Gastroesophageal sphincter (tissue), 4 donors: ENCODE measurements around the gene ARSI. TPM values are rescaled to one million over a fixed set of nuclear protein-coding genes. Genes with fewer than 3 reads are reported as not detected.

Source experiments
- ATAC-seq: fragments of 150-250 bp; one replicate; pipeline ENCODE4 v1.9.1; 2016; ENCODE audit warnings: mild to moderate bottlenecking, moderate library complexity
- H3K27ac ChIP-seq, 4 donors: fragments of 200-600 bp; sonication (generic) in 3 of 4; 1 replicate in 3 of 4; 2 replicates in 1 of 4; pipeline ENCODE4 v1.5.1; 2016 to 2019
- H3K27me3 ChIP-seq: fragments of 200-600 bp; sonication (generic); one replicate; pipeline ENCODE4 v1.5.1; 2019
- H3K36me3 ChIP-seq, 2 donors: fragments of 200-600 bp; sonication (generic); one replicate each; pipeline ENCODE4 v1.5.1; 2019; ENCODE audit warnings: control low read depth in 1 of 2
- H3K4me1 ChIP-seq, 3 donors: fragments of 200-600 bp; sonication (generic); 1 replicate in 2 of 3; 2 replicates in 1 of 3; pipeline ENCODE4 v1.5.1; 2016 to 2019; ENCODE audit warnings: control low read depth in 2 of 3
- H3K4me3 ChIP-seq, 2 donors: fragments of 200-600 bp; sonication (generic); one replicate each; pipeline ENCODE4 v1.5.1; 2019; ENCODE audit warnings: mild to moderate bottlenecking in 1 of 2, moderate library complexity in 1 of 2
- H3K9me3 ChIP-seq, 3 donors: fragments of 200-600 bp; sonication (generic); one replicate each; pipeline ENCODE4 v1.5.1; 2017 to 2019; ENCODE audit warnings: control low read depth in 2 of 3
- CTCF ChIP-seq, 4 experiments: fragments of 200-600 bp in 2 of 4; fragments of 450-650 bp in 2 of 4; sonication (generic) in 1 of 4; IDR thresholded peaks; one replicate each; pipeline ENCODE4 v1.5.1; 2017 to 2019; ENCODE audit warnings: antibody characterized with exemption in 4 of 4, mild to moderate bottlenecking in 2 of 4, moderate library complexity in 2 of 4
- EP300 ChIP-seq: sonication (generic); formaldehyde crosslinking; IDR thresholded peaks from one replicate; pipeline ENCODE4 v1.6.1; 2017; ENCODE audit warnings: antibody characterized with exemption, mild to moderate bottlenecking
- POLR2A ChIP-seq, 2 donors: fragments of 450-650 bp; IDR thresholded peaks; one replicate each; pipeline ENCODE4 v1.6.1; 2017; ENCODE audit warnings: antibody characterized with exemption in 2 of 2, mild to moderate bottlenecking in 2 of 2, moderate library complexity in 1 of 2
- POLR2AphosphoS5 ChIP-seq: sonication (generic); formaldehyde crosslinking; IDR thresholded peaks from one replicate; pipeline ENCODE4 v1.6.1; 2017; ENCODE audit warnings: antibody characterized with exemption
- WGBS, 2 donors: methylation state at CpG; one replicate each; pipeline ENCODE4 v1.1.5; 2018; ENCODE audit warnings: low coverage in 1 of 2; 5-methylcytosine and 5-hydroxymethylcytosine counted together
- total RNA-seq, 4 donors: library from RNA; depleted of rRNA; stranded (reverse); fragments of >200 nt; gene quantifications; one replicate each; pipeline ENCODE4 v1.1.0, GENCODE V29; 2016

The ARSI gene
- total RNA-seq, 4 donors from 2014 or later = 3.1 to 11.6 (median 6.8) TPM

DNA sequence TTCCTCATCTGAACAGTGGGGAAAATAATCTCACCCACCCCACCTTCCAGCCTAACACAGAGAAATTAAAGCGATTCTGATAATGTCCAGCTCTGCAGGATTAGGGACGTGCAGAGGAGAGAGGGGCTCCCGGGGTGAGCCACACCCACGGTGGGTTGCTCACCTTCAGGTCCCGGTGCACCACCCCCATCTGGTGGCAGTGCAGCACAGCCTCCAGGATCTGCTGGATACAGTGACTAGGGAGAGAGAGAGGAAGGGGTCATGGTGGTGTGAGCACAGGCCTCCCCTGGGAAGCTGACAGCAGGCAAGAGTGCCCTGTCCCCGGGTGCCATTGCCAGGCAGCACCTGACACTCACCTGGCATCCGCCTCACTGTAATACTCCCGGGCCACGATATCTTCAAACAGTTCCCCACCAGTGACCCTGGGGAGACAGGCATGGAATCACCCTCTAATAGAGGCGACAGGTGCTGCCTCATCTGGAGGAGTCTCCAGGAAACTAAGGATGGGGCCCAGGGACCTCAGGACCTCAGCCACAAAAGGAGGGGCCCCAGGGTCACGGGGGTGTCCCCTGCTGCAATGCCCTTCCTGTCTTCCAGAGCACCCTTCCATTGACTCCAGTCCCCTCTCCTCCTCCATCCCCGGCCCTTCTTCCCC is 46.2 kb downstream of the ARSI start:
- TF ChIP-seq POLR2AphosphoS5 (no peak), POLR2A (IDR thresholded peaks at IDR 0.05) (no peak), EP300 (no peak), CTCF (IDR thresholded peaks at IDR 0.05) (no peak)
- no peak overlapping the region for H3K4me3 ChIP-seq
- peaks cover 0 to 9% (median 0%) of the 10 kb centered on the region in 3 donors for H3K4me1 ChIP-seq
- no peaks in the 10 kb centered on the region for H3K27me3 ChIP-seq
- 79 to 88% methylated on average over 1 to 5 of the region's 12 CpGs for WGBS, 2 donors
- H3K27ac ChIP-seq = no peak overlapping the region
- H3K36me3 ChIP-seq = no peaks in the 10 kb centered on the region
- H3K9me3 ChIP-seq = no peaks in the 10 kb centered on the region
- ATAC-seq = no peak

GRCh38 chr5:150255659-150256409 is 46.9 kb downstream of the ARSI start:
- no peak for ATAC-seq
- Histone ChIP-seq H3K4me1 (peaks cover 0 to 9% (median 0%) of the 10 kb centered on the region in 3 donors), H3K4me3 (no peak overlapping the region), H3K9me3 (no peaks in the 10 kb centered on the region), H3K27ac (no peak overlapping the region), H3K36me3 (no peaks in the 10 kb centered on the region), H3K27me3 (no peaks in the 10 kb centered on the region)
- WGBS, 2 donors = 80 to 88% methylated on average over 3 of the region's 6 CpGs
- no peak for TF ChIP-seq POLR2AphosphoS5
- no peak for TF ChIP-seq CTCF (IDR thresholded peaks at IDR 0.05)
- TF ChIP-seq EP300 = no peak

GRCh38 chr5:150254774-150255173 is 47.9 kb downstream of the ARSI start:
- TF ChIP-seq CTCF (IDR thresholded peaks at IDR 0.05) (no peak), POLR2A (IDR thresholded peaks at IDR 0.05) (no peak), EP300 (no peak), POLR2AphosphoS5 (no peak)
- Histone ChIP-seq H3K27ac (no peak overlapping the region), H3K36me3 (no peaks in the 10 kb centered on the region), H3K27me3 (no peaks in the 10 kb centered on the region), H3K4me1 (peaks cover 0 to 9% (median 0%) of the 10 kb centered on the region in 3 donors), H3K9me3 (no peaks in the 10 kb centered on the region), H3K4me3 (no peak overlapping the region)
- ATAC-seq = no peak
- 60 to 86% methylated on average over 1 to 3 of the region's 4 CpGs for WGBS, 2 donors

GRCh38 chr5:150254363-150254762 is 48.3 kb downstream of the ARSI start:
- H3K4me1 ChIP-seq = peaks cover 0 to 9% (median 0%) of the 10 kb centered on the region in 3 donors
- H3K27ac ChIP-seq = no peak overlapping the region
- no peaks in the 10 kb centered on the region for H3K36me3 ChIP-seq
- no peak for ATAC-seq
- TF ChIP-seq POLR2AphosphoS5 (no peak), POLR2A (IDR thresholded peaks at IDR 0.05) (no peak), EP300 (no peak), CTCF (IDR thresholded peaks at IDR 0.05) (no peak)
- H3K9me3 ChIP-seq = no peaks in the 10 kb centered on the region
- WGBS, 2 donors = 74 to 80% methylated on average over 2 to 4 of the region's 7 CpGs
- no peak overlapping the region for H3K4me3 ChIP-seq
- H3K27me3 ChIP-seq = no peaks in the 10 kb centered on the region
